ENCODE measurements around the gene MPC1L.
"Not testable (repeated sequence)": the region's sequence is repeated elsewhere in the genome, so short reads cannot be mapped to it uniquely, and the experiment has no call there.

- TF ChIP-seq CTCF, POLR2A (IDR thresholded peaks at IDR 0.05): not testable (repeated sequence)
Measured at GRCh38 chrX:40589616-40590321, 33.5 kb upstream of the MPC1L start.

All from Peyer's patch (tissue), 4 donors.